Neutrophil (primary cell): ENCODE results near the gene ABHD12.

ENCODE experiments used
- H3K27ac ChIP-seq: fragments of 200-600 bp; sonication (generic); 2 replicates; pipeline ENCODE4 v1.5.1; 2016; ENCODE audit warnings: mild to moderate bottlenecking, moderate library complexity
- H3K27me3 ChIP-seq: fragments of 200-600 bp; sonication (generic); 2 replicates; pipeline ENCODE4 v1.6.0; 2016; ENCODE audit warnings: mild to moderate bottlenecking
- H3K36me3 ChIP-seq: fragments of 200-600 bp; sonication (generic); 2 replicates; pipeline ENCODE4 v1.5.1; 2017
- H3K4me1 ChIP-seq, 2 experiments: fragments of 200-600 bp in 1 of 2; sonication (generic) in 1 of 2; 1 replicate in 1 of 2; 2 replicates in 1 of 2; pipeline versions ENCODE4 v1.5.1 to v1.6.1; 2013 to 2016; ENCODE audit warnings: low read depth in 1 of 2, low read length in 1 of 2, mild to moderate bottlenecking in 1 of 2, moderate library complexity in 1 of 2; ENCODE audit not compliant: control insufficient read depth in 1 of 2, insufficient read depth in 1 of 2
- H3K4me3 ChIP-seq, 2 experiments: fragments of 200-600 bp in 1 of 2; sonication (generic) in 1 of 2; 1 replicate in 1 of 2; 2 replicates in 1 of 2; pipeline ENCODE4 v1.5.1; 2013 to 2016; ENCODE audit warnings: low read depth in 1 of 2, low read length in 1 of 2, mild to moderate bottlenecking in 1 of 2, moderate library complexity in 1 of 2
- H3K9me3 ChIP-seq: fragments of 200-600 bp; sonication (generic); 2 replicates; pipeline ENCODE4 v1.5.1; 2016
- CTCF ChIP-seq: fragments of 200-600 bp; sonication (generic); IDR thresholded peaks from 2 replicates; pipeline ENCODE4 v1.5.1; 2016; ENCODE audit warnings: antibody characterized with exemption

ABHD12 gene

DNA sequence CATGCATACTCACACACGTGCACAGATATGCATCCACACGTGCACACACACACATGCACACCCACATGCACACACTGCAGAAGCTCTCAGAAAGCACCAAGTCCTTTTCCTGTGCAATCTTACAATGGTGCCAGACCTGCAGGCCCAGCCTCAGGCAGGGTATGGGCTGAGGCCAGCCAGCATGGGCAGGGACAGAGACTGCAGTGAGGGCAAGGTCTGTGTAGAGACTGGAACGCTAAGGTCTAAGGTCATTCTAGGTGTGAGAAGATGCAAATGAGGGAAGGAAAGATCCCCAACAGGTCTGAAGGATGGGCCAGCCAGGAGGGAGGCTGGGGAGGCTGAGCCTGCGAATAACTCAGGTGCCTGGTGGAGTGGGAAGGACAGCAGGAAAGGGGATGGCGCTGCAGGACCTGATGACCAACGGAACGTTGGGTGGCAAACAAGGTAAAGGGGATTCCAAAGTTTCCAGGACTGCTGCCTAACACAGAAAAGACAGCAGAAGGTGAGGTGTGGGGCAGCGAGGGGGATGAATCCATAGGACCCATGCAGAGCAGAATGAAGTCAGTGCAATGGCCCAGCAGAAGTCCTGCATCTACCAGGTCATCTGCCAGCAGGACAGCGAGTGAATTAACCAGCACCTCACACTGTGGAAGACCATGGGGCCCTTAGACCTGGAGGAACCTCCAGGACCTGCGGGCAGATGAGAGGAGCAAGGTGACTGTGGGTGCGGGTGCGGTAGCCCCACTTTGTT lies 67.0 kb downstream of the ABHD12 start:
- Histone ChIP-seq H3K9me3 (no peaks in the 10 kb centered on the region), H3K36me3 (peaks cover 18% of the 10 kb centered on the region), H3K4me1 (peaks cover 11 to 17% of the 10 kb centered on the region in 2 experiments), H3K27me3 (no peaks in the 10 kb centered on the region), H3K4me3 (no peak overlapping the region), H3K27ac (no peak overlapping the region)
- TF ChIP-seq CTCF, result no peak

DNA sequence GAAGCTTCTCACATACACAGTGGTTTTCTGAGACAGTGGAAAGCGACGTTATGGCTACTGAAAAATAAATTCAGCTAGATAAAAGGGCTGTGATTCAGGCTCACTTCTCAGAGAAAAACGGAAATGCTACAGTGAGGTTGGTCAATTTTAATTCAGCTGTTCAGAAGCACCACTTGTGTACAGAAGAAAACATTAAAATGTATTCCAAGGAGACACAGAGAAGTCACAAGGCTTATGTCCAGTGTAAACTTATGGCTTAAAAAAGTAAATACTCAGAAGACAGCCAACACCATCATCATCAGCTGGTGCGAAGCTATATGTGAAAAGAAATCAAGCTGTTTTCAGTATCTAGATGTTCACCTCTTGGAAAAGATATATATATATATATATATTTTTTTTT lies 68.6 kb downstream of the ABHD12 start:
- Histone ChIP-seq H3K4me1 (peaks cover 11 to 17% of the 10 kb centered on the region in 2 experiments), H3K4me3 (no peak overlapping the region), H3K9me3 (no peaks in the 10 kb centered on the region), H3K36me3 (peaks cover 19% of the 10 kb centered on the region), H3K27me3 (no peaks in the 10 kb centered on the region), H3K27ac (no peak overlapping the region)
- TF ChIP-seq CTCF, result no peak

- Histone ChIP-seq H3K4me3 (no peak overlapping the region), H3K27me3 (no peaks in the 10 kb centered on the region), H3K4me1 (peaks cover 11 to 17% of the 10 kb centered on the region in 2 experiments), H3K27ac (no peak overlapping the region), H3K9me3 (no peaks in the 10 kb centered on the region), H3K36me3 (peaks cover 21% of the 10 kb centered on the region)
- TF ChIP-seq CTCF, result no peak
Observed at GRCh38 chr20:25321262-25321831, 69.3 kb downstream of the ABHD12 start.

DNA sequence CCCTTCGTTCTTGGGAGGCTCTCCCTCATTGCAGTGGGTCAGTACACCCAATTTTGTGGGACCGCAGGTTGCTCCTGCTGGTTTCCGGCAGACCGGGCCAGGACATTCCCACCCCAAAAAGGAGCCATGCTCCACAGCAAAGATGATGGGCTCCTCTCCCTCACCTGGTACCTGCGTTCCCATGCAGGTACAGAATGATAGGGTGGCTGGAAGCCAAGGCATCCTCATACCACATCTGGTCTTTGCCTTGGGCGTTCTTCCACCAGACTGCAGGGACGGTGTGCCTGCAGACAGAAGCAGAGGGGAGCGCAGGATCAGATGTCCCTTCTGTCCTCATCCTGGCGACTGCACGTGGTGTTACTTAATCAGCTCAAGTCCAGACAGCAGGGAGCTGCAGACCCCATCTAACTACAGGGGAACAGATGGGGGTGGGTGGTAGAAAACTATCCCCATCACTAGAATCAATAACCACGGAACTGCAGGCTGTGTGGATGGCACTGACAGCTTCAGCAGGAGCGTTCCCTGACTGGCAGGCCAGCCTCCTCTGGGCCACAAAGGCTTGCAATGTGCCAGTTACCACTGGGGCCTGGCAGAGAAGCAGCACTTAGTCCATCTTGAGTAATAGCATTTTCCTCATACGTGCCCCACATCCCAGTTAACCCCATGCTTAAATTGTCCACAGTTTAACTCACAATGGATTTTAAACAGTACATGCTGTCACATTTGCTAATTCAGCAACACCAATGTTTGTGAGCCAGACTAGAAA lies 70.4 kb downstream of the ABHD12 start:
- TF ChIP-seq CTCF, result no peak
- H3K9me3 ChIP-seq, result no peaks in the 10 kb centered on the region
- H3K27ac ChIP-seq, result no peak overlapping the region
- peaks cover 11 to 13% of the 10 kb centered on the region in 2 experiments for H3K4me1 ChIP-seq
- H3K4me3 ChIP-seq, result no peak overlapping the region
- H3K27me3 ChIP-seq, result no peaks in the 10 kb centered on the region
- peaks cover 21% of the 10 kb centered on the region for H3K36me3 ChIP-seq

DNA sequence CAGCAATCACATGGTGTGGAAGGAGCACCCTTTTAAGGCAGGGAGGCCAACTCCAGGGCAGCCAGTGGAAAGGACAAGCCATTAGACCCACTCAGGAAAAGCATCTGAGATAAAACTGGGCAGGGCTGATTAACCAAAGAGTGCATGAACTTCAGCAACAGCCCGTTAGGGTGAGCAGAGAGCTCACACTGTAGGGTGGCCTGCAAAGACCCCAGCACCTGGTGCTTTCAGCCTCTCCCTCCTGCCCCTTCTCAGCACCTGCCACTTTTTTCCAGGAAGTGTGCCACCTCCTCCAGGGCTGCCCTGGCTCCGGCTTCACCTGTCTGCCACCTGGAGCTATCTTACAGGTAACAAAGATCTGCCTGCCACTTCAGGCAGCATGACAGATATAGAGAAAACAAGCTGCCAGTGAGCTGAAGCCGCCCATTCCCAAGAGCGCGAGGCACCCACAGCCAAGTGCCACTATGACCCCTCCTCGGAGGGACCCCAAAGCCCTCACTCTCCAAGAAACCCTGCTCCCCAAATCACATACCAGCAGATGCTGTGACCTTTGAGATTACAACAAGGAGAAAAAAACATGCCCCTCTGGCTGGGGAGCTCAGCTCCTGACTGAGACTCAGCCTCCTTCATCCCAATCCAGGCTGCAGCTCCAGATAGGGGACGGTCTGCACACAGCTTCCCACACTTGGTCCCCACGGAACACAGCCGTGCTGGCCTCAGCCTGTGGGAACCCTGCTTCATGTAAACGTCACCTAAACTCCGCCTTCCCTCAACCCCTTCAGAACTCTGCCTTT lies 71.2 kb downstream of the ABHD12 start:
- no peaks in the 10 kb centered on the region for H3K27me3 ChIP-seq
- TF ChIP-seq CTCF, result no peak
- no peak overlapping the region for H3K27ac ChIP-seq
- peaks cover 7% of the 10 kb centered on the region in 2 experiments for H3K4me1 ChIP-seq
- H3K9me3 ChIP-seq, result no peaks in the 10 kb centered on the region
- peaks cover 21% of the 10 kb centered on the region for H3K36me3 ChIP-seq
- no peak overlapping the region for H3K4me3 ChIP-seq
